ENCODE measurements around the gene EFNA5. TPM values are rescaled to one million over a fixed set of nuclear protein-coding genes. Genes with fewer than 3 reads are reported as not detected.

EFNA5 gene
- total RNA-seq, 1 donor from 2014 or later = 11.1 TPM

DNA sequence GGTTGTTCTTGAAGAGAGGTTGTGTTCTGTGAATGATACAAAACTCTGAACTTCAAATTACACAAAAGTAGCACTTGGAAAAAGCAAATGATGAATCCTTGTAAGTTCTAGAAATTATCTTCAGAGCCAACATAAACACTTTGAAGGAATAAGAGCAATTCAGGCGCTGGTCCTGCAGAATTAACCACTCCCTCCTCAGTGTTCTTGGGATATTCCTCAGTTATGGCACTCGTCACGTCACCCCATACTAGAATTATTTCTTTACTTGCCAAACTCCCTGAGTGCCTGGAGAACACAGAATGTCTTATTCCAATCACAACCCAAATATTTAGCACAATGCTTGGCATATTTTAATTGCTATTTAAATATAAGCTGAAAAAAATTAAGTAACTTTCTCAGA lies 126.3 kb downstream of the EFNA5 start:
- DNase-seq = no peak

DNA sequence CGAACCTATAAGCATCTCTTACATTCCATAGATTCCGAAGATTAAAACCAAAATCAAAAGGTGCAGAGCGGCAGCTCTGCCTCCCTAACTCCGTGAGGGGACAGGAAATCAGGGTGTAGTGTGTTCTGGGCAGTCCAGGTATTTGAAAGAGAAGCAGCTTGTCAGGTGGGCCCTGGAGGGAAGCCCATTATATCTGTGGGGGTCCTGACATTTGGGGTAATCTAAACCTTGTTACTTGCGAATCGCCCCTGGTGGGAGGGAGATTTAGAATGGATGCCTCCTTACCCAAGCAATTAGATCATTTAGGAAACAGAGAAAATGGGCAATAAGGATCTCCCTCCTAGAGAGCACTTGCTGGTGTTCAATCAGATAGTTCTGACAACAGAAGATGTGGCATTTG lies 126.9 kb downstream of the EFNA5 start:
- DNase-seq = no peak

DNA sequence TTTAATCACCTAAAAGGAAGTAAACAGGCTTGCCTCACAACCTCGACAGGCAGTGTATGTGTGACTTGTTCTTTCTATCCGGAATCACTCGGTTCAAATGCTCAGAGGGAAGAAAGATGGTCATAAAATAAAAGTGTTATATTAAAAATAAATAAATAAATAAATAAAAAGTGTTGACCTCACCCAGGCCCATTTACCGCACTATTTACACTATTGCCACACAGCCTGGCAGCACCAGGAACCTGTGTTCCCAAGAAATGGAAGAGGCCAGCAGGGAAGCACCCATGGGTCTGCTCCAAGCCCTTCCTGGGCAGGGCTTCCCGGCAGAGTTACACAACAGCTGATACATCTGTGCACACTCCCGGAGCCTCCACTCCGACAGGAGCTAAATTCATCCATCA lies 127.9 kb downstream of the EFNA5 start:
- DNase-seq = peak; percentile 53

DNA sequence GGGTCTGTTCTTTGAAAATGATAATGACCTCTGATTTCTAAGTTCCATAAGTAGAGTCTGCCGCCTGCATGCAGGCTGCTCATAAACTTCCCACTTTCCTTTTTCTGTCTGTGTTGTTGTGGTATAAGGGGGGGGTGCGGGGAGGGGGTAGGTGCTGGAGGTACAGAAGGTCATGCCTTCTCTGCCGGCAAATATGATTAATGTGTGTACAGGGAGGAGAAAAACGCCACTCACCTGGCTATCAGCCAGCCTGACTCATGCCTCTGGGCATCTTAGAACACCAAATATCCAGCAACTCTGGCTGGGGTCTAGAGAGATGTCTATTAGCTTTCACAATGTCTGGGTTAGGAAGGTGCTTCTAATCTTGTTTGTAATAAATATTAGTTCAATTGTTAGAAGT lies 128.3 kb downstream of the EFNA5 start:
- peak; percentile 41 for DNase-seq

DNA sequence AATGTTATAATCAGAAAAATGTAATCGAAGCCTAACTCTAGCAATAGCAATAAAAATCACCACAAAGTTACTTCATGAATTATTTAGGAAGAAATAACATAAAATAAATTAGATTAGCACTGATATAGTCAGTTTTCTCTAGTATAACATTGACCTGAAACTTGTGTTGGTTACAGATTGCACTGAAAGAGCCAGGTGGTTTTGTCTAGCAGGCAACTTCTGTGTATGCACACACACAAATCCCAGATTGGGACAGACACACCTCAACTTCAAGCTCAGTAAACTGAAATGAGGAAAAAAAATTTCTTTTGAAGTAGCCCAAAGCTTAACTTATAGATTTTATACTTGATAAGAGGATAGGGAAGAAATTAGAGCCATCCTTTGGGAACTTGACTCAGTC lies 129.3 kb downstream of the EFNA5 start:
- no peak for DNase-seq

DNA sequence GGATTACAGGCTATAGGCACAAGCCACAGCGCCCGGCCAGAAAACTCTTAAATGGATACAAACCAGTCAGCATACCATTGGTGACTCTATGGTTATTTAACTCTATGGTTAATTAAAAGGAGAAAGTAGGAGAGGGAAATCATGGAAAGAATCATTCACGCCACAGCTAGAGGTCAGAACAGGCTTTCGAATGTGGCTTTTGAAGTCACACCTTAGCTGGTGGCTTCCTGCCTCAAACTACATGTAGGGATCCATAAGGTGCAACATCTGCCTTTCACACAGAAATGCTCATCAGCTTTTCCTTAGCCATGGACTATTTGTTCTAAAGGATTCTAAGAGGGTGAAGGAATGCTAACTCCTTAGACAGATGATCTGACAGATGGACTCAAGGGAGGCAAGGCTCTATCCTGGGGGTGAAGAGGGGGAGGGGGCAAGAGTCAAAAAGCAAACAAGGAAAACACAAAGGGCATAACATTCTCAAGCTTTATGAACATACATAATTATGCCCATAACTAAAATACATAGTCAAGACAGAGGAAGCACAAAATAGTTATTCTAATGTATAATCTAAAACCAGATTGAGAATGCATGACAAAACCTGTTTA lies 130.9 kb downstream of the EFNA5 start:
- DNase-seq = no peak

DNA sequence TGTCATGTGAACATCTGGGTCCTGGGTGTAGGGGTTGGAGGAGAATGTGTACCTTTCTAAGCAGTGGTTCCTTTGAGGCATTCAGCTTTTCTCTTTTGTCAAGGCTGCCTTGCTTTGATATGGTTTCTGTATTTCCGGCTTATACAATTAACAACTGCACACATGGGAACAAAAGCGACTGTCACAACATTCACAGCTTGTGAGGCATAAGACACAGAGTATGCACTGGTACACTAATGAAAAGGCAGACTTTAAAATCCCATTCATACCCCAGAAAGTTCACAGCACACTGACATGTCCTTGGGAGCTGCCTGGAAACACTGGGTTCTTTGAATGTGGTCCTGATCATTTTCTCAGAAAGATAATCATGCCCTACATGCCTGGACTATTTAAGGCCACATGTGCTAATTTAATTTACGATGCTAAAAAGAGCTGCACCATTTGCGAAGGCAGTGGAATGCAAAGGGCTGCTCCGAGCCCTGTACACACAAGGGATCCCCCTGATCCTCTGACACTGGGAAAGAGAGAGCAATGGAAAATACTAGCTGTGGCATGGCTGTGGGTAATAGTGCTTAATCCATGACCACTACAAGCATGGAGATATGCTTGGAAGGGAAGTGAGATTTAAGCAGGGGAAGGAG lies 131.8 kb downstream of the EFNA5 start:
- peak; percentile 48 for DNase-seq

DNA sequence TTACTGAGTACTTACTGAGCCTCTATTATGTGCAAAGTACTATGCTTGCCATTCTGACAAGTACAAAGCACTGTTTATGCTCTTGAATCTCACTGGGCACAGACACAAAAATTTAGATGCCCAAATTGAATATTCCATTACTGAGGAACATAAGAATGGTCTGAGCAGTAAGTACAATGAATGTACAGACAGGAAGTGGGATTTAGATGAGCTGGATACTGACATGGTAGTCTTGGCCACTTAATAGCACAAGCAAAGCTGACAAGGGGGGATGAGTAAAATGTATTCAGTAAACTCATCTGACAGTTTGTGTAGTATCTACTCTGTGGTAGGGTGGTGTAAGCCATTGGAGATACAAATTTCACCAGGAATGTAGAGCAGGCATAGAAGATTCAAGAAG lies 132.4 kb downstream of the EFNA5 start:
- no peak for DNase-seq

DNA sequence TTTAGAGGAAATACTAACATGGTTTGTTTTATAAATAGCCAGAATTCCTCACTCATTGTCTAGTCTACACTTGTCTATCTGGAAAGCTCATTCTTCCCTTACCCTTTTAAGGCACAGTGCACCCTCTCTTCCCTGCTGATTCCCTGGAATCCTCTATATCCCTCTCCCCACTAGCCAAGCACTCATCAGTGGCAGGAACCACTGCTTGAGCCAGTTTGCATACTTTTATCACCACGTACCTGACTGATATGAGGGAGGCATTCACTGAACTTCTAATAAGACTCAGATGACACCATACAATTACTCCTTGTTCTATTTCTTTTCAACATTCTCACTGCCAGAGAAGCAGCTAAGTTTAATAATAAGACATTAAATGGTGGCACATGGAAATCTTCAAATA lies 134.9 kb downstream of the EFNA5 start:
- DNase-seq = no peak

DNA sequence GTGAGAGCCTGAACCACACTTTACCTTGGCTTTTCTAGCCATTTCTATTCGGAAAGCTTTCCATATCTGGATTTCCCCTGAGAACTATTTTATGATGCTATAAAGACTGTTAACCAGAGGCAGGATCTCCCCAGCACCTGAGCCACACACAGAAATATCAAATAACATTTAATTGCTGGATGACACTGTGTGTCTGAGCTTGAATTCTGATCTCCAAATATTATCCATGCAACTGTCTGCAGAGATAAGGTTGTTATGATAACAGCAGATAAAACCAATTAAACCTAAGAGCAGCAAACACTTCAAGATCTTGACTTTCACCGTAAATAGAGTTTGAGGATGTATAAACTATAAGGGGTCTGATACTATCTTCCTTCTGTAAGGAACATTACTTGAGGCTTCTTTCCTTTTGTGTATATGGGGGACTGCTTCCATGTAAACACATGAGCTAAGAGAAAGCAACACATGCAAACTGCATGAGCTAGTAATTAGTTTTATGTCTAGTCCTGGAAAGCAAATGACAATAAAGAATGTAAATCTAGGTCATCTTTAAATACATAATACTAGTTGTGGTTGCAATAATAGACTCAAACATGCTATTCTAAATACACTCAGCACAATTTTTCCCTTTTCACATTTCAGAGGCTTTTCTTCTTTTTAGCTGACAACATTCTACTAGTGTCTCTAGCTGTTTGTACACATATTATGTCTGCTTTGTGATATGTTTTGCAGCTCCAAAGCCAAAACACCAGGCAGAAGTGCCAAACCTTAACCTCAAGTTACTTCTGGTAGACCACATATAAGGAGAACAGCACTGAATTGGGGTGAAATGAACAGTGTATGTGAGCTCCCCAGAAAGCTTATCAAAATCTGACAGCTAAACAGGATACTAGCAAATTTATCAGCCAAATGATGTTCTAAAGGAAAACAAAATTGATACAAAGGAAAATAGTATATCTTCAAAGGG lies 136.5 kb downstream of the EFNA5 start:
- DNase-seq = no peak

DNA sequence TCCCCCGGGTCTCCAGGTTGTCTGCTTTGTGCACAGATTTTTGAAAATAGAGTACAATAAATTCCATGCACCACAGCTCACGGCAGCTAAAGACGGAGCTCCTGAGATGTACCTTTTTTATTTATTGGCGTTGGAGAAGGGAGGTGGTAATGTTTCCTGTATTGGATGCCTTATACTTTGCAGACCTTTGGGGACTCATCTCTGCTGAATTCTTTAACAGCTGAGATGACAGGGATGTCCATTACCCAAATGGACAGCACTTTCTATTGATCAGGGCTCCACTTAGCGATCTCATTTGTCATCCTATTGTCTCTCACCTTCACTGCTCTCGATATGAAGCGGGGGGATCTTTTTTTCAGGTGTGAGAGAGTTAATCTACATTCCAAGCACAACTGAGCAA lies 137.8 kb downstream of the EFNA5 start:
- DNase-seq = no peak

DNA sequence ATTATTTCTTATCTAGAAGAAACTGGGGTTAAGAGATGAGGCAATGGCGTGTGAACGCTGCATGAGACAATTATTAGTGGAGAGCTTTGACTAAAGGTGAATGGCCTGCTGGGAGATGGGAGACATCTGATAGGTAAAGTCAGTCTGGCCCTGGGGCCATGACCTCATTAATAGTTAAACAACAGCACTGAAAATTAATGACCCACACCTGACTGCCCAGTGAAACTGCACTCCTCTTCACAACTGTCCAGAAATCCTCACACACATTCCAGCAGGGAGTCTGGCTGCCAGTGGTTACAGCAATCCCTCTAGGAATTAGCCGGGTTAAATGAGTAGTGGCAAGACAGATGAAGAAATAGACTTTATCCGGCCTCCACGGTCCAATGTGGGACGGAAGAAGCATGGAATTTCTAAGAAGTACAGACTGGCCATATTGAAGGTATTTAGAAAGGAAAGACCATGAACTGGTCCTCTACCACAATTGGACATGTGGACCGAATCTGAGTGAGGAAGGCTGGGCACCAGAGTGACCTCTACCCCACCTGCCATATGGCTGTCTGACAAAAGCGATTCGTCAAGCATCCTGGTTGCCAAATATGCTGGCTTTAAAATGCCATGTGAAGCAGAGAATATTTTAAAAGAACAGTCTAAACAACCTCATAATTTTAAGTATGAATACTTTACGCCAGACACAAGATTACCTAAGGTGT lies 138.4 kb downstream of the EFNA5 start:
- DNase-seq = no peak

DNA sequence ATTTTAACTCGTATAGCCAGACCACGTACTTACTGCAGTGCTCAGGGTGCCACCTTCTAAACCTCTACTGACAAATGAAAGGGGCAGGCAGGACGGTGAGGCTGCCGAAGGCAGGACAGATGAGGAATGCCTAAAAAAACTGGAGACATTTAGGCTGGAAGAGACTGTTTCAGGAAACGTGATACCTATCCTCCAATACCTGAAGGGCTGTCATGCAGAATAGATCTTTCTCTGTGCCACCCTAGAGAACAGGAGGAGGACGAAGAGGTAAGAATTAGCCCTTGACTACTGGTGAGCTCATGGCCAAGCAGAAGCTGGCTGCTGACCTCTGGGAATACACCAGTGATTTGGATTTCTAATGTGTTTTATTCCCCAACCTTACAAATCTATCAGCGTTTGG lies 139.4 kb downstream of the EFNA5 start:
- no peak for DNase-seq

DNA sequence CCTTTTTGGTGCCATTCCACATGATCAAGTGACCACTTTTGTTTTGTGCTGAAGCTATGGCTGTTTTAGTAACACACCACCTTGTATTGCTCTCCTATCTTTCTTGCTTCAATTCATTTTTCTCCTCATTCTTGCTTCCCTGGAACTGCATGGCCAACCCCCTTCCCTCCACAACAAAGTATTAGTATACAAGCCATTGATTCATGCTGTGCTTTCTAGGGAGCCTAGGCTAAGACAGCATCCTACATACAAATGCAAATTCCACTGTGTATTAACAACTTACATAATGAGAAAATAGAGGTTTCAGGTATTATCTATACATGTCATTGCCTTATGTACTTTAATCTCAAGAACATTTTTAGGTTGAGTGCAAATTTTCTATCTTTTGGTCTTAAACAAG lies 141.1 kb downstream of the EFNA5 start:
- DNase-seq = no peak

DNA sequence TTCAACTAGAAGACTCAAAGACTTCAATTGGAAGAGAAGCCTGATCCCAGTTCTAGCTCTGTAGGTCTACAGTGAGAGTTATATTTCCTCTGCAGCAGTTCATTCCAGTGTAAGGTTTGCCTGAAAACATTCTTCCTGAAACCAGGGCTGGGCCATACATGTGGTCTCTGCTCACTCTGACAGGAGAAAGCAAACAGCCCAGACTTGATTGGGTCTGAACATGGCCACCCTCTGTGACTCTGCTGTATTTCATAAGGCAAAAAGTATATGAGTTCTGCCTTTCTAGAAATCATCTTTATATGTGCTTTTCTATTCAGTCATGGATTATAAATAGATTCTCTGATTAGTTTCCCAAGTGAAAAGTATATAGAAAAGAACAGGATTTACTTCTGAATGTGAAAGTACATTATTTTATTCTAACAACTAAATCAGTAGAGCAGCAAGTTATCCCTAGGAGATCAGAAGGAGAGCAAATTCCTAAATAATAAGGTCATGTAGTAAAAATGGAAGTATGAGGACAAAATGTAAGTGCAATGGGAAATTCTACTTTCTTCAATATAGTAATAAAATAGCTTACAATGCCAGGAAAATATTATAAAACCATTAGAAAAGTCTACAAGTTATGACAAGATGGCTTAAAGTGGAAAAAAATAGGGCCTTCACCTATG lies 144.3 kb downstream of the EFNA5 start:
- no peak for DNase-seq

DNA sequence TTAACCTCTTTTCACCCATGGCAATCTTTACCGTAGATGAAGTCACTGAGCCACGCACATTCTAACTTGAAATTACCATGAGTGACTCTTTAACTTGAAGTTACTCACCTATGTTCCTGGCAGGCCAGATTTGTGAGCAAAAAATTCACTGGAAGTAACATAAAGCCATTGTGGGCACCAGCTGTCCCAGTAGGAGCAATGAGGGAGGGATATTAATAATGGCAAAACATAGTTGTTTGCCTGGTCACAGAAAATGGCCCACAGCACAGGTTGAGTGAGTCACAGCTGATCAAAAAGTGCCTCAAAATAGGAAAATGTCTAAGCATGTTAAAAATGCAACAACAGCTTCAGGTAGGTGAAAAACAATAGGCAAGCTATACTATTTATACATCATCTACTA lies 146.6 kb downstream of the EFNA5 start:
- no peak for DNase-seq

DNA sequence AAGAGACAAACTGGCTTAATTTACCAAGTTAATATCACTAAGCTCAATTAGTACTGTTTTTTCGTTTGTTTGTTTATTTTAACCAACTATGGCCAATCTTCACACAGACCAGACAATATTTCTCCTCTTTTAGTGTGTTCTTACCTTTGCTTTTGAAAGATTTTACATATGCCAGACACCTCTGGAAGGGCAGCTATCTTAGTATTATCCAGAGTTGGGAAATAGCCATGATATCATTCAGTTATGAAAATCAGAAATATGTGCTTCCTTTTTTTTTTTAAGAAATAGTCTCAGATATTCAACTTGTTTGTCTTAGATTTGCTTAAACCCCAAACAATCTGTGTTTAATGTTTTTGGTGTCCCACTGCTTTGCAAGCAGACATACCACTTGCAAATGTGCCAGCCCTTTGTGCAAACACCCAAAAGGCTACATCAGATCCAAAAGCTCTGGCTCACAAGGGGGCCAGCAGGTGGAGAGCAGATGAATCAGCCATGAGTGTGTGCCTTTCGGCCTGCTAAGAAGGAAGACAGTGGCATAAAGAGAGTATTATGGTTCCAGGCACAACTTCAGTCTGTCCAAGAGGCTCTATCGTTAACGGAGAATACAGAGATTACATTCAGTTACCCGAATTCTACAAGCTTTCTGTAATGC lies 147.6 kb downstream of the EFNA5 start:
- DNase-seq = no peak

DNA sequence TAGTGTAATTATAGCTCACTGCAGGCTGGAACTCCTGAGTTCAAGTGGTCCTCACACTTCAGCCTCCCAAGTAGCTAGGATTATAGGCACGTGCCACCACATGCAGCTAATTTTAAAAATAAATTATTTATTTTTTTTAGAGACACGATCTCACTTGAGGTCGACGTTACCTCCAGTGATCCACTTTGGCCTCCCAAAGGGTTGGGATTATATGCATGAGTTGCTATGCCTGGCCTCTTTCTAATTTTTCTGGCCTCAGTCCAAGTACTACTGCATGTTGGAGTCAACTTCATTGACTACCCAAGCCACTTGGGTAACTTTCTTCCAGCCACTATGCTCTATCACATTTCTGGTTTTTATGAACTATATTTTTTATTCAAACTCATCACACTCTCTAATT lies 148.3 kb downstream of the EFNA5 start:
- DNase-seq = no peak

DNA sequence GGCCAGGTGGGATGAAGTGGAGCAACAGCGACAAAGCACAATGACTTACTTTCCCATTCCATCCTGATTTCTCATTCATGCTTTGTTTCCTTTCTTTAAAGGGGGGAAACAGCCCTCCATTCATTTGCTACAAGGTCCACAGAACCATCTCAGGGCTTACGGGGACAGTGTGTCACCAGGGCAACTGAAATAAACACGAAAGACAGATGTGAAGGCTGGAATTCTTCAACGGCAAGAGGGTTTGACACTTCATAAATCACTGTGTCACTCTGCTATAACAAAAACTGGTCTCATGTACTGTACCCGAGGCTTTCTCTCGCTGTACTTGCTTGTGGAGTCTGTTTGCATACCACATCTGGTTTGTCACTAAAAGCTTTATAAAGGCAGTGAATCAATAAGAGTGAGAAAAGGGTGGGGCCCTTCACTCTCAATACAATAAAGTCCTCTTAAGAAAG lies 150.8 kb downstream of the EFNA5 start:
- DNase-seq = peak; percentile 50

DNA sequence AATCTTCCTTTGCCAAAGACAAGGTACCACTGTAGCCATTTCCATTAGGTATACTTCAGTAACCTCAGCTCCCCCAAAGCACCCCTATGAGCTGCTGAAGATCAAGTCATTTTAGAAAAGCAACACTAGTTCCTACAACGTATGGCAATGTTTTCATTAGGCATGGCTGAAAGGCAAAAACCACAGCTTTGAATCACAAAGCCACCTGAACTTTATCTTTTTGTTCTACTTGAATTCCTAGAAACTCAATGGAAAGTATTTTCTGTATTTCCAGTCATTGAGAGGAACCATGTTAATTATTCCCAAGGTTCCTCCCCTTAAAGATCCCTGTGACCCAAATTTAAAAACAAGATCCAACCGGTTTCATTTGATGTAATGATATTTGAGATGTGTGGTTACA lies 152.1 kb downstream of the EFNA5 start:
- no peak for DNase-seq

DNA sequence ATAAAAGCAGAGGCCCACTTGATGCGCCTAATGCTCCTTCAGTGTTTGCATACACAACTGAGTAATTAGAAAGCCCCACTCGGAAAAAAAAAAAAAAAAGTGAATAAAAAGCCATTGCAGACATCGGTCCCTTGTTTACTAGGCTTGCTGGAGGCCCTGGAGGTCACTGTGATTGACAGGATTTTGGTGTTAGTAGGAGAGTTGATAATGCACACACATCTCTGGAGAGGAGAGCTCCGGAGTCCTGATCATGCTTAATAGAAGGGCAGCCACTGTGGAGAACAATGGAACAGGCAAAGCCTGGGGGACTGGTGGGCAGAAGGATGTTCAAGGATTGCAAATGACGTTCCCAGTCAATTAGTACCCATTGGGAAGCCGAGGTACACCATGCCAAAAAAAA lies 152.5 kb downstream of the EFNA5 start:
- DNase-seq = no peak

Data from tongue (tissue), 2 donors.